ENCODE results near the gene DLG2.
"Not testable (repeated sequence)": the region's sequence is repeated elsewhere in the genome, so short reads cannot be mapped to it uniquely, and the experiment has no call there.

Gene DLG2

GRCh38 chr11:83473743-83474142 is 2153.4 kb downstream of the DLG2 start:
- no peak overlapping the region for H3K4me3 ChIP-seq (ENCODE audit: low read depth, low read length)

DNA sequence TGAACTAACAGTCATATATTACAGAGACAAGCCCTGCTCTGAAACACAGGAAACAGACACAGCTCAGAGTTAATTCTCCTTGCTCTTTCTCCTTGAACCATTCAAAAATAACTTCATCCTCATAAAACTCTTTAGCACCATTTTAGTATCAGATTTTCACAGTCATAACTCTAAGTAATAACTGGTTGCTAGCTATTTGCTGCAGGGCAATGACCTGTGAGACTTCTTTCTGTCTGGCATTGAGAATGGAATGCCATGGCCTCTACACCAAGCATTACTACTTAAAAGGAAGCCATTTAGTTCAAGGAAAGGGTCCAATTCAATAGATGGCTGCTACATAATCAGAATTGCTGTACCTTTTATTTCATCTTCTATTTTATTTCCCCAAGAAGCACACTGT is 2154.3 kb downstream of the DLG2 start:
- no peak overlapping the region for H3K4me3 ChIP-seq (ENCODE audit: low read depth, low read length)

DNA sequence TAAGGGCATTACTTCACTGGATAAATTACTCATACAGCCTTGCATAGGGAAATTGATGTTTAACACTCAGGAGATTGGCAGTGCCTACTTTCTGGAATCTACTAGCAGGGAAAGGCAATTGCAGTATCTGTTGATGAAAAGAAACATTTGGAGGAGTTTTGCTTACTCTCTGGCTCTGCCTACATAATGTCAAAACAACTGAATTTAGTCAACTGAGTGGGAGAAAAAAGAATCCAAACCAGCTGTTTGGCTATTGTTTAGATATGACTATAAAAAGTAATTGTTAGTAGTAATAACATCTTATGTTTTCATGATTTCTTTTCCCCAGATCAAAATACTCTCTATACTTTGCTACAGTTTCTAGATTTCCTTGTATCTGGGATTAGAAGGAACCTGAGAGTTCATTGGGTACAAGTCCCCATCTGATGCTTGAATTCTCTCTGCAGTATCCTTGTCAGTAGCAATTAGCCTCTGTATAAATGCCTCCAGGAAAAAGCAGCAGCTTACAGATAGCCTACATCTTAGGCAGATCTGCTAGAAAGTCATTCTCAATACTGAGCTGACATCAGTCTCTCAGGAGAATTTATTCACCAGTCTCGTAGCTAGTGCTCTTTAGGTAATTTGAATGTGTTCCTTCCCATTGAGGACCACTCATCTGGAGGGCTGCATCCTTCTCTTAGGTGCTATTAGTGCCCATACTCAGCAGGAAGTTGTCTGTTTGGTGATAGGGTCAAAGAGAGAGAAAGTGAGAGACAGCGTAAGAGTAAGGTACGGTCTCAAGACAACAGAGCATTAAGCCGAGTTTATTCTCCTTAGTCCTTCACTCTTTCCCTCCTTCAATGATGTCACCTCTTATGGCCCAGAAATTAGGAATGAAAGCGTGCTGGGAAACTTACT is 2155.1 kb downstream of the DLG2 start:
- H3K4me3 ChIP-seq (ENCODE audit: low read depth, low read length) = no peak overlapping the region

- H3K4me3 ChIP-seq (ENCODE audit: low read depth, low read length) = no peak overlapping the region
Measured at GRCh38 chr11:83467837-83468236, 2159.3 kb downstream of the DLG2 start.

DNA sequence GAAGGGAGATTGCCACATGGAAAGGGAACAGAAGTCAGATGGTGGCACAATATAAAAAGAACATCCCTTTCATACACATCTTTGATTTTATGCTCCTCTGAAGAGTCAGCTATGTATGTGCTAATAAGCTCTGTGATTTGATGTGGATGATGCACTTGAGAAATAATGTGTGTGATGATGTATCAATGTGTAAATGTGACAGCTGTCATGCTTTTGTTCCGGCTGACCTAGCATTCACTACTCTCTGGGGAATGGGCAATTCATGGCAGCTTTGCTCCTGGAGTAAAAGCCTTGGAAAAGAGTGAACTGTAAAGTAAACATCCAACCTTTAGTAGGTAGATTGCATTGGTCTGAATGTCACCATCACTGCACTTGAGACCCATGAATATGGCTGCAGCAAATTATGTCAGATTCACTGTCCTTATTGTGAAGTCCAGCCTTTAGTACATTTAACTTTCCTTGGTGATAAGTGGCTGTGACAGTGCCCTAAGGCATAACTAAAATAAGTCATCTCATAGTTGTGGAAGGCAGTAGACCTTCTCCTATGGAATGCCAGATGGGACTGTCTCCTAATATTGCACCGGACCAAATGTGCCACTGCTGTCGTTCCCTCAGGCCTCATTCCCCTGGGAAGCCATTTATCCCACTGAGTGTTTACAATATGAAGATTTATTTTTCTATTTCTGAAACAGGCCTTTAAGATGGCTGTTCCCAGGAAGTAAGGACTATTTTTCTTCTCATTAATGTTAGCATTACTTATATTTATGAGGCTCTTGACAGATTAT is 2162.8 kb downstream of the DLG2 start:
- no peak overlapping the region for H3K4me3 ChIP-seq (ENCODE audit: low read depth, low read length)

DNA sequence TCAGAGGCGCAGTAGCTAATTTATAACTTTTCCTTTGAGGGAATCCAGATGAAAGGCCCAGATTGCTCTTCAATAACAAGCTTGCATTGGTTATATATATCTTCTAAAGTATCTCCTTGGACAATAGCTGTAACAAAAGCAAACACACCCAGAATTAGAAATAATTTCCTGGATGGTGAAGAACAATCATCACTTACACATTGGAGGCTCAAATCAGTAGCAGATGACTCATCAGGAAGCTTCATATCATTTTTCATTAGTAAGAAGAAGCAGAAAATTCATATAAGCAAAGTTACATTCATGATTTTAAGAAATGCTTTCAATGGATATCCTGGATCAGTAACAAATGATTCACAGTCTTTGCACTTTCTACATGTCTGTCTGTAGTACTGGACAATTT is 2167.3 kb downstream of the DLG2 start:
- no peak overlapping the region for H3K4me3 ChIP-seq (ENCODE audit: low read depth, low read length)

DNA sequence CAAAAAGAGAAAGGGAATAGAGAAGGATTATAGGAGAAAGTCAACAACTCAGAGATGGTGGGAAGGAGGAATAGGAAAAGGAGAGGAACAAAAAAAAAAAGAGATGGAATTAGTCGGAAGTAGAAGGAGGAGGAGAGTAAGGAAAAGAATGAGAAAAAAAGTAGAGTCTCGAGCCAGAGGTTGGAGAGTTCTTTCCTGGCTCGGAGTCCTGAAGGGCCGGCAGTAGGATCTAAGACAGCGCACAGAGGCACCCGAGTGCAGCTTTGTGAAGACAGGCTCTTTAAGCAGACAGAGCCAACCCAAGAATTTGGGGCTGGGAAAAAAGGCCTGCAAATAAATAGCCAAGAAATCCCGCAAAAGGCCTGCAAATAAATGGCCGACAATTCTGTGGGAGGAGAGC is 2170.6 kb downstream of the DLG2 start:
- H3K4me3 ChIP-seq (ENCODE audit: low read depth, low read length) = no peak overlapping the region

- H3K4me3 ChIP-seq (ENCODE audit: low read depth, low read length) = no peak overlapping the region
Measured at GRCh38 chr11:83456075-83456474, 2171.1 kb downstream of the DLG2 start.

- no peak overlapping the region for H3K4me3 ChIP-seq (ENCODE audit: low read depth, low read length)
Measured at GRCh38 chr11:83455356-83455755, 2171.8 kb downstream of the DLG2 start.

- H3K4me3 ChIP-seq (ENCODE audit: low read depth, low read length) = no peak overlapping the region
Measured at GRCh38 chr11:83454674-83455073, 2172.5 kb downstream of the DLG2 start.

- no peak overlapping the region for H3K4me3 ChIP-seq (ENCODE audit: low read depth, low read length)
Measured at GRCh38 chr11:83449338-83449913, 2177.7 kb downstream of the DLG2 start.

DNA sequence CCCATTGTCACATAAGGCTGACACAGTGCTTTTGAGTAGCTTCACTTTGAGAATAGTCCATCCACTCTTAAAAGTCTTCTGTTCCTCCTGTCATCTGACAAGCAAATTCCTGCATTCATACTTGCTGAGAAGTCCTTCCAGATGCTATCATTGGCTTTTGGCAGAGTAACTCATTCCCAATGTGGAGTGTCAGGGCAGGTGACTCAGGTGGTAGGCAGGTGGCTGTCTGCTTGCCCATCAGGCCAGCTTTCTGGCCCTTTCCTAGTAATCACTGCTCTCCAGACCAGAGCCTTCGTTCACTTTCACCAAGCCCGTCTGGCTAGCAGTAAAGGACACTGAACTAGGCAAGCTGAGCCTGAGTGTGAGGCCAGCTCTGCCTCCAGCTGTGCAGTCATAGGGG is 2178.5 kb downstream of the DLG2 start:
- H3K4me3 ChIP-seq (ENCODE audit: low read depth, low read length) = no peak overlapping the region

DNA sequence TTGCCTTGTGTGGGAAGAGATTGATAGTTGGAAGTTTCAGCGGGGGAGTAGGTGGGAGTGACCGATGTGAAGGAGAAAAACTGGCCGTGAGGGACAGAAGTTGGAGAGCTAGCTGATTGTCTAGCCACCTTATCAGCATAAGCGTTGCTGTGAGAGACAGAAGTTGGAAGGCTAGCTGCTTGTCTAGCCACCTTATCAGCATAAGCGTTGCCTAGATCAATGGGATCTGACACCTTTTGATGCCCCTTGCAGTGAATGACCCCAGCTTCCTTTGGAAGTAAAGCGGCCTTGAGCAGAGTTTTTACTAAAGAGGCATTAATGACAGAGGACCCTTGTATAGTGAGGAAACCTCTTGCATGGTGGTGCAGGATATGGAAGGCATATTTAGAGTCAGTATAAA is 2183.3 kb downstream of the DLG2 start:
- not testable (repeated sequence) for H3K4me3 ChIP-seq (ENCODE audit: low read depth, low read length)

DNA sequence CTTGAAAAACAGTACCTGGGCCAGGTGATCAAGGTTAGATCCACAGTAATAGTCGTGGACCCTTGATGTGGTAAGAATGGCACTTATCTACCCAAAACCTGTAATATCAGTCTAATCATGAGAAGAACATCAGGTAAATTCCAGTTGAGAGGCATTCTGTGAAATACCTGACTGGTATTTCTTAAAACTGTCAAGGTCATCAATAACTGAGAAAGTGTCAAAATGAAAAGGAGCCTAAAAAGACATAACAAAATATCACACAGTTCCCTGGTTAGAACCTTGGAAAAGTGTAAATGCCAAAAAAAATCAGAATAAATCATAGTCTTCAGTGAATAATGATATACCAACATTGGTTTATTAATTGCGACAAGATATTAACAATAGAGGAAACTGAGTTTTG is 2185.5 kb downstream of the DLG2 start:
- no peak overlapping the region for H3K4me3 ChIP-seq (ENCODE audit: low read depth, low read length)

DNA sequence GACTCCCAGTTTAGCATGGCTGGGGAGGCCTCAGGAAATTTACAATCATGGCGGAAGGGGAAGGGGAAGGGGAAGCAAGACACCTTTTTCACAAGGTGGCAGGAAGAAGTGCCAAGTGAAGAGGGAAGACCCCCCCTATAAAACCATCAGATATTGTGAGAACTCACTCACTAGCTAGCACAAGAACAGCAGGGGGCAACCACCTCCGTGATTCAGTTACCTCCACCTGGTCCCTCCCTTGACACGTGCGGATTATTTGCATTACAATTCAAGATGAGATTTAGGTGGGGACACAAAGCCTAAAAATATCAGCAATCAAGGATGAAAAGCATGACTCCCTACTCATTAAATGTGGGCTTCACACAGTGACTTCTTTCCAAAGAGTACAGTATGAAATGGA is 2186.0 kb downstream of the DLG2 start:
- no peak overlapping the region for H3K4me3 ChIP-seq (ENCODE audit: low read depth, low read length)

DNA sequence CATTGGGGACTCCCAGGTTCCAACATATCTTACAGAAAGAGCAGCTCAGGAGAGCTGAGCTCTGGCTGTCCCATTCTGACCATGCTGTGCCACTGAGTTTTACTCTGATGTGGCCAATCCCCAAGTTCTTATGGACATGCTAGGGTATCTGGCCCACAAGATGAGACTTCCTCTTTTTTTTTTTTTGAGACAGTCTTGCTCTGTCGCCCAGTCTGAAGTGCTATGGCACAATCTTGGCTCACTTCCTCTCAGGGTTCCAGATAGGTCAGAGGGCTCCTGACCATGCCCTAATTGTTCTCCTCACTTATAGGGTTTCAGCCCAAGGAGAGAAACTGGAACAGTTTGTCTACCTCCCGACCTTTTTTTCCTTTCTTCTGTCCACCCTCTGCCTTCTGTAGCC is 2188.7 kb downstream of the DLG2 start:
- no peak overlapping the region for H3K4me3 ChIP-seq (ENCODE audit: low read depth, low read length)

DNA sequence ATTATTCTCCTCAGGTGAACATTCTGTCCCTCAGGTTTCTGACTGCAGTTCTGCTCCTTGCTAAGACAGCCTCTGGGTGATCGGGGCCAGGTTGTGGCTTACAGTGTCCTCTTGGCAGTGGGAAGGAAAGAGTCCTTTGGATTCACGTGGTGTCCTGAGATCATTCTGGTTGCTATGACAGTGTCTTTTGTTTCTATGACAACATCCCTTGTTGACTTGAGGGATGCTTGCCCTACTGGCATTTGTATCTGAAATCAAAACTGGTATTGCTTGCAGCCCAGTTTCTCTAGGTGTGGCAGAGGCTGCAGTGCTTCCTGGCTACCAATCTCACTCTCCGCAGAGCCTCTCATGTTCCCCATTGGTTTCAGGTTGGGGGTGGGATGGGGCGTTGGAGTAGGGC is 2189.2 kb downstream of the DLG2 start:
- no peak overlapping the region for H3K4me3 ChIP-seq (ENCODE audit: low read depth, low read length)

GRCh38 chr11:83436855-83437254 is 2190.3 kb downstream of the DLG2 start:
- H3K4me3 ChIP-seq (ENCODE audit: low read depth, low read length) = no peak overlapping the region

DNA sequence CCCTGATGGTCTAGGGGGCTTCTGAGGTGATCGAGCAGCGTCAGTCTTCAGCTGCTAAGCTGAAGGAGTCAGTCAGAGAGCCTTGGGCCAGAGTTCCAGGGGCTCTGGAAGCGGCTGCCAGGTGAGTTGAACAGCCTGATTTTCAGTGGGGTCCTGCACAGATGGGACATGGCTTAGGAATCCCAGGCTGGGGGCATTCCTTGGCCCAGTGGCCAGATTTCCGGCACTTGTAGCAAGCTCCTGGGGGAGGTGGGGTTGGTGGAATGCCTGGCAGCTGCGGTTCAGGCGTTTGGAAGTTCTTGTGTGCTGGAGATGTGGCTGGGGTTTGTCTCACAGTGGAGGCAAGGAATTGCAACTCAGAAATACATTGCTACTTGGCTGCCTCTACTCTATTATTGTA is 2192.3 kb downstream of the DLG2 start:
- not testable (repeated sequence) for H3K4me3 ChIP-seq (ENCODE audit: low read depth, low read length)

DNA sequence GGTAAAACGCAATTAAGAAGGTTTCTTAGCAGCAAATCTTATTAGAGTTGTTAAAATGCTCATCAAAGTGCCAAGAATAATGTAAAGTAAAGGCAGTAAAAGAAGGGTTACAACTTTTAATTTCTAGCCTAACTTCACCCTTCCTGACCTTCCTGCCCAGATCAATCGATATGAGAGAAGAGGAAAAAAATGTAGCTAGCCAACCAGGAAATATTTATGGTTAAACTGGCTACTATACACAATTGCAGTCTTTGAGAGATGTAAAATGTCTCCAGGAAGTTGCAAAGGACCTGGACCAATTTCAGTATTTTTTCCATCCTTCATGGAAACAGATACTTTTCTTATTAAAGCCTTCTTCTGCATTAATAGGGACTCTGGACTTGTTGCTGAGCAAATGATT is 2199.2 kb downstream of the DLG2 start:
- no peak overlapping the region for H3K4me3 ChIP-seq (ENCODE audit: low read depth, low read length)

- H3K4me3 ChIP-seq (ENCODE audit: low read depth, low read length) = no peak overlapping the region
Measured at GRCh38 chr11:83427501-83427900, 2199.6 kb downstream of the DLG2 start.

- no peak overlapping the region for H3K4me3 ChIP-seq (ENCODE audit: low read depth, low read length)
Measured at GRCh38 chr11:83425137-83425466, 2202.0 kb downstream of the DLG2 start.
